Measurements from ENCODE around the gene ACSS2.

- TF ChIP-seq POLR2AphosphoS2 (conservative IDR thresholded peaks at IDR 0.05; ENCODE audit: low read length), result no peak
- no peak for TF ChIP-seq POLR2A (IDR thresholded peaks at IDR 0.05; ENCODE audit: low read length)
These were observed 52.0 kb downstream of the ACSS2 start for GRCh38 chr20:34928411-34928810.
